CD4-positive, alpha-beta T cell (primary cell): Measurements from ENCODE around the gene GIPC2. TPM values are rescaled to one million over a fixed set of nuclear protein-coding genes. Genes with fewer than 3 reads are reported as not detected.

Experiments
- ATAC-seq: fragments of 200-7000 bp; cut with Tn5 transposase; one replicate; pipeline ENCODE4 v1.10.0; 2022; ENCODE audit warnings: mild to moderate bottlenecking; ENCODE audit not compliant: poor library complexity
- CTCF ChIA-PET: fragments of 350-600 bp; sonication (Branson Sonifier 250); formaldehyde crosslinking; loops from one replicate; lab custom pipeline; 2021; ENCODE audit warnings: antibody characterized with exemption, inconsistent platforms; lab: Charles Lee
- POLR2A ChIA-PET: fragments of 350-600 bp; sonication (Branson Sonifier 250); formaldehyde crosslinking; loops from one replicate; lab custom pipeline; 2021; ENCODE audit warnings: antibody characterized with exemption, inconsistent platforms; lab: Charles Lee
- DNase-seq, 14 experiments: peaks; one replicate each; pipeline ENCODE4 v3.0.0-alpha.2; 2013 to 2020; ENCODE audit warnings: mixed read lengths in 2 of 14
- H3K27ac ChIP-seq, 2 donors: one replicate each; pipeline versions ENCODE4 v1.5.1 to v1.7.0; 2013; ENCODE audit warnings: low read length in 2 of 2, low read depth in 1 of 2, mild to moderate bottlenecking in 1 of 2
- H3K27me3 ChIP-seq, 2 experiments: 1 replicate in 1 of 2; 2 replicates in 1 of 2; pipeline versions ENCODE4 v1.6.1 to v1.7.0; 2013; ENCODE audit warnings: low read length in 2 of 2, control low read depth in 1 of 2, mild to moderate bottlenecking in 1 of 2, moderate library complexity in 1 of 2; ENCODE audit not compliant: insufficient read depth in 2 of 2, control insufficient read depth in 1 of 2
- H3K36me3 ChIP-seq: one replicate; pipeline ENCODE4 v1.6.1; 2013; ENCODE audit warnings: low read length, control low read depth; ENCODE audit not compliant: insufficient read depth
- H3K4me1 ChIP-seq: one replicate; pipeline ENCODE4 v1.6.1; 2013; ENCODE audit warnings: low read length, control low read depth; ENCODE audit not compliant: insufficient read depth
- H3K4me3 ChIP-seq: one replicate; pipeline ENCODE4 v1.5.1; 2013; ENCODE audit warnings: mild to moderate bottlenecking, low read length, moderate library complexity
- H3K9me3 ChIP-seq, 2 experiments: 1 replicate in 1 of 2; 2 replicates in 1 of 2; pipeline versions ENCODE4 v1.6.1 to v1.7.0; 2013; ENCODE audit warnings: low read length in 2 of 2, mild to moderate bottlenecking in 2 of 2, control low read depth in 1 of 2, moderate library complexity in 1 of 2; ENCODE audit not compliant: control insufficient read depth in 1 of 2, insufficient read depth in 1 of 2
- H3K27ac Mint-ChIP-seq: one replicate; pipeline ENCODE4 v1.8.0; 2020; ENCODE audit warnings: mixed read lengths
- H3K27me3 Mint-ChIP-seq: one replicate; pipeline ENCODE4 v1.8.0; 2021; ENCODE audit warnings: mixed read lengths
- H3K36me3 Mint-ChIP-seq: one replicate; pipeline ENCODE4 v1.8.0; 2021; ENCODE audit warnings: low read depth, mixed read lengths
- H3K4me1 Mint-ChIP-seq: one replicate; pipeline ENCODE4 v1.8.0; 2021; ENCODE audit warnings: low read depth, mixed read lengths
- H3K4me3 Mint-ChIP-seq: one replicate; pipeline ENCODE4 v1.8.0; 2020; ENCODE audit warnings: mild to moderate bottlenecking, mixed read lengths
- H3K9me3 Mint-ChIP-seq: one replicate; pipeline ENCODE4 v1.8.0; 2020; ENCODE audit warnings: mixed read lengths
- CTCF ChIP-seq: fragments of 200-600 bp; IDR thresholded peaks from one replicate; pipeline ENCODE4 v1.8.0; 2022; ENCODE audit warnings: antibody characterized with exemption, mild to moderate bottlenecking
- intact Hi-C, 2 experiments: fragments of 100-400 bp; cut with DNase I in 1 of 2; cut with micrococcal nuclease in 1 of 2; formaldehyde crosslinking; loops; one replicate each; pipeline versions ENCODE4 v1.15.1 to v1.9.0; 2023 to 2025; cut with DNase I, micrococcal nuclease
- total RNA-seq, 174 experiments: library from RNA in 2 of 174; stranded (reverse) in 2 of 174; gene quantifications; one replicate each; pipeline ENCODE4 v1.2.3 and lab custom pipeline; 2021 to 2026

GIPC2 gene
- total RNA-seq, 2 experiments from 2014 or later: not detected

GRCh38 chr1:78068681-78069283 is 23.0 kb downstream of the GIPC2 start:
- no peaks in the 10 kb centered on the region for H3K4me1 ChIP-seq
- DNase-seq (no peak), ATAC-seq (no peak)
- Mint-ChIP-seq H3K9me3 (no peaks in the 10 kb centered on the region), H3K27ac (no peak overlapping the region), H3K36me3 (no peaks in the 10 kb centered on the region), H3K4me1 (no peaks in the 10 kb centered on the region), H3K4me3 (no peak overlapping the region), H3K27me3 (peaks cover 48% of the 10 kb centered on the region)
- ChIA-PET CTCF (no interaction called here), POLR2A (no interaction called here)
- intact Hi-C loops: no loop called here
- H3K4me3 ChIP-seq: no peak overlapping the region
- H3K9me3 ChIP-seq: no peaks in the 10 kb centered on the region
- no peaks in the 10 kb centered on the region for H3K36me3 ChIP-seq
- TF ChIP-seq CTCF: no peak
- no peak overlapping the region for H3K27ac ChIP-seq
- H3K27me3 ChIP-seq: no peaks in the 10 kb centered on the region

GRCh38 chr1:78069784-78070183 is 24.0 kb downstream of the GIPC2 start:
- H3K4me1 ChIP-seq: no peaks in the 10 kb centered on the region
- CTCF ChIA-PET: interaction anchor here (0.7 kb wide), 1 partner anchor 12 kb away, joined by 4 read pairs; no protein-coding TSS in a partner anchor
- H3K27me3 ChIP-seq: no peaks in the 10 kb centered on the region
- H3K4me3 ChIP-seq: no peak overlapping the region
- no peak overlapping the region for H3K27ac Mint-ChIP-seq
- no peak for ATAC-seq
- no peak for DNase-seq
- H3K36me3 Mint-ChIP-seq: no peaks in the 10 kb centered on the region
- H3K4me1 Mint-ChIP-seq: no peaks in the 10 kb centered on the region
- H3K27me3 Mint-ChIP-seq: peaks cover 42% of the 10 kb centered on the region
- intact Hi-C loops: no loop called here
- no peaks in the 10 kb centered on the region for H3K36me3 ChIP-seq
- H3K9me3 ChIP-seq: no peaks in the 10 kb centered on the region
- H3K27ac ChIP-seq: no peak overlapping the region
- no peak for TF ChIP-seq CTCF
- POLR2A ChIA-PET: no interaction called here
- no peaks in the 10 kb centered on the region for H3K9me3 Mint-ChIP-seq
- H3K4me3 Mint-ChIP-seq: no peak overlapping the region

GRCh38 chr1:78070210-78070609 is 24.4 kb downstream of the GIPC2 start:
- intact Hi-C loops: no loop called here
- Mint-ChIP-seq H3K36me3 (no peaks in the 10 kb centered on the region), H3K27me3 (peaks cover 38% of the 10 kb centered on the region), H3K4me3 (no peak overlapping the region), H3K4me1 (no peaks in the 10 kb centered on the region), H3K27ac (no peak overlapping the region), H3K9me3 (no peaks in the 10 kb centered on the region)
- H3K36me3 ChIP-seq: no peaks in the 10 kb centered on the region
- no peaks in the 10 kb centered on the region for H3K9me3 ChIP-seq
- no peak overlapping the region for H3K4me3 ChIP-seq
- TF ChIP-seq CTCF: no peak
- CTCF ChIA-PET: no interaction called here
- H3K27ac ChIP-seq: no peak overlapping the region
- DNase-seq (no peak), ATAC-seq (no peak)
- H3K4me1 ChIP-seq: no peaks in the 10 kb centered on the region
- POLR2A ChIA-PET: no interaction called here
- H3K27me3 ChIP-seq: no peaks in the 10 kb centered on the region
